ENCODE results near the gene FAM228A.

The FAM228A gene

GRCh38 chr2:24205131-24205530, 30.3 kb downstream of the FAM228A start:
- TF ChIP-seq TAF1 (IDR thresholded peaks at IDR 0.05; ENCODE audit: low read depth) (no peak), YY1 (IDR thresholded peaks at IDR 0.05; ENCODE audit: low read depth) (no peak), NFIC (IDR thresholded peaks at IDR 0.05) (no peak), FOXM1 (IDR thresholded peaks at IDR 0.05; ENCODE audit: borderline replicate concordance, low read depth) (no peak), ZBTB7A (IDR thresholded peaks at IDR 0.05; ENCODE audit: low read depth) (no peak), EGR1 (IDR thresholded peaks at IDR 0.05) (no peak), EP300 (IDR thresholded peaks at IDR 0.05; ENCODE audit: borderline replicate concordance) (no peak), REST (IDR thresholded peaks at IDR 0.05; ENCODE audit: low read depth) (no peak), CEBPB (IDR thresholded peaks at IDR 0.05) (no peak), TEAD4 (IDR thresholded peaks at IDR 0.05) (no peak), MAX (IDR thresholded peaks at IDR 0.05) (no peak), RAD21 (IDR thresholded peaks at IDR 0.05; ENCODE audit: low read depth) (no peak), CREB1 (IDR thresholded peaks at IDR 0.05; ENCODE audit: low read depth) (no peak), TCF12 (IDR thresholded peaks at IDR 0.05; ENCODE audit: low read depth) (no peak)
- TF ChIP-seq, protein P1, sequence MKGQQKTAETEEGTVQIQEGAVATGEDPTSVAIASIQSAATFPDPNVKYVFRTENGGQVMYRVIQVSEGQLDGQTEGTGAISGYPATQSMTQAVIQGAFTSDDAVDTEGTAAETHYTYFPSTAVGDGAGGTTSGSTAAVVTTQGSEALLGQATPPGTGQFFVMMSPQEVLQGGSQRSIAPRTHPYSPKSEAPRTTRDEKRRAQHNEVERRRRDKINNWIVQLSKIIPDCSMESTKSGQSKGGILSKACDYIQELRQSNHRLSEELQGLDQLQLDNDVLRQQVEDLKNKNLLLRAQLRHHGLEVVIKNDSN (IDR thresholded peaks at IDR 0.05): no peak

GRCh38 chr2:24206242-24206641, 31.4 kb downstream of the FAM228A start:
- peak; percentile 85 for TF ChIP-seq TCF12 (IDR thresholded peaks at IDR 0.05; ENCODE audit: low read depth)
- peak; percentile 63 for TF ChIP-seq TEAD4 (IDR thresholded peaks at IDR 0.05)
- TF ChIP-seq CREB1 (IDR thresholded peaks at IDR 0.05; ENCODE audit: low read depth): no peak
- peak; percentile 78 for TF ChIP-seq NFIC (IDR thresholded peaks at IDR 0.05)
- TF ChIP-seq, protein P1 (IDR thresholded peaks at IDR 0.05): no peak
- TF ChIP-seq YY1 (IDR thresholded peaks at IDR 0.05; ENCODE audit: low read depth): no peak
- TF ChIP-seq FOXM1 (IDR thresholded peaks at IDR 0.05; ENCODE audit: borderline replicate concordance, low read depth): peak; percentile 58; the same call in 1 of the 2 replicates
- no peak for TF ChIP-seq EGR1 (IDR thresholded peaks at IDR 0.05)
- no peak for TF ChIP-seq MAX (IDR thresholded peaks at IDR 0.05)
- TF ChIP-seq REST (IDR thresholded peaks at IDR 0.05; ENCODE audit: low read depth): no peak
- peak; percentile 79 for TF ChIP-seq EP300 (IDR thresholded peaks at IDR 0.05; ENCODE audit: borderline replicate concordance)

DNA sequence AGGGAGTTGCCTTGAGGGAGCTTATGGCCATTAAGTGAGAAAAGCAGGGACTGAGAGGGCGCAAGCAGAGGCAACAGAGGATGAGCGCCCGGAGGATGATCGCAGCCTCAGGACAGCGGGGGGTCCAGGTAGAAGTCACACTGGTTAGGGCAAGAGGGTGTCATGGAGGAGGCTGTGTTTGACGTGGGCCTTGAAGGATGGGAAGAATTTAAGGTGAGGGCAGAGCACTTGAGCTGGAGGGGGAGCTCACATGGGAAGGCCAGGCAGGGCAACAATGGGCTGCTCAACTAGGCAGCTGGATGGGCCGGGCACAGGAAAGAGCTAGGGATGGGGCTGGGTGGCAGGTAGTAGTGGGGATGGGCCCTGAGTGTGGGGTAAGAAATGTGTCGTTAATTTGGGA, 31.9 kb downstream of the FAM228A start:
- TF ChIP-seq ZBTB7A (IDR thresholded peaks at IDR 0.05; ENCODE audit: low read depth) (no peak), EP300 (IDR thresholded peaks at IDR 0.05; ENCODE audit: borderline replicate concordance) (no peak), CREB1 (IDR thresholded peaks at IDR 0.05; ENCODE audit: low read depth) (no peak), MAX (IDR thresholded peaks at IDR 0.05) (no peak), TAF1 (IDR thresholded peaks at IDR 0.05; ENCODE audit: low read depth) (no peak), TEAD4 (IDR thresholded peaks at IDR 0.05) (no peak), RAD21 (IDR thresholded peaks at IDR 0.05; ENCODE audit: low read depth) (no peak), CEBPB (IDR thresholded peaks at IDR 0.05) (no peak), REST (IDR thresholded peaks at IDR 0.05; ENCODE audit: low read depth) (no peak), YY1 (IDR thresholded peaks at IDR 0.05; ENCODE audit: low read depth) (no peak), NFIC (IDR thresholded peaks at IDR 0.05) (no peak), TCF12 (IDR thresholded peaks at IDR 0.05; ENCODE audit: low read depth) (no peak), EGR1 (IDR thresholded peaks at IDR 0.05) (no peak)
- TF ChIP-seq, protein P1 (IDR thresholded peaks at IDR 0.05): no peak

DNA sequence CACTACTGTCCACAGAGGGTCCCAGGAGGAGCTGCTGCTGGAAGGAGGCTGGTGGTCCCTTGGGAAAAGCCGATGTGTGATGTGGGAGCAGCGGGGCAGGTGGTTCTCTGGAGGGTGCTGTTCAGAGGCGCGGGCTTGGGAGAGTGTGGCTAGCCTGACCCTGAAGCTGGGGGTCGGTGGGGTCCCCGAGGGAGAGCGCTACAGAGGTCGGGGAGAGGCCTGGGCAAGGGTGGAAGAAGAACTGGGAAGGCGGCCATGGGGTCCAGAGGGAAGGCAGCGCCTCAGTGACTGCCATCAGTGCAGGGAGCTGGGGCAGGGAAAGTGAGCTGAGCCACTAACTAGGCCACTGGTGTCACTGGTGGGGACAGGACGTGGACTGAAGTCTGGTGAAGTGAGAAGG, 32.5 kb downstream of the FAM228A start:
- TF ChIP-seq, protein P1 (IDR thresholded peaks at IDR 0.05): no peak
- TF ChIP-seq NFIC (IDR thresholded peaks at IDR 0.05) (no peak), MAX (IDR thresholded peaks at IDR 0.05) (no peak), EP300 (IDR thresholded peaks at IDR 0.05; ENCODE audit: borderline replicate concordance) (no peak), TAF1 (IDR thresholded peaks at IDR 0.05; ENCODE audit: low read depth) (no peak), CREB1 (IDR thresholded peaks at IDR 0.05; ENCODE audit: low read depth) (no peak)

All from Ishikawa (cell line).